Measurements from ENCODE around the gene USP47. TPM values are rescaled to one million over a fixed set of nuclear protein-coding genes. Genes with fewer than 3 reads are reported as not detected.

USP47 gene
- total RNA-seq, 1 experiment from 2014 or later, result 50.4 TPM

- TF ChIP-seq CTCF (IDR thresholded peaks at IDR 0.05; ENCODE audit: insufficient read depth in 1 of 2, low read depth in 1 of 2, low read length in 1 of 2, severe bottlenecking in 1 of 2, unreplicated experiment in 1 of 2), result no peak
- ChIA-PET CTCF (interaction anchor here (1.6 kb wide), 1 partner anchor 46 kb away, joined by 7 read pairs; no protein-coding TSS in a partner anchor), POLR2A (no interaction called here)
- peaks cover 7% of the 10 kb centered on the region for H3K36me3 Mint-ChIP-seq (ENCODE audit: insufficient read depth, unreplicated experiment)
- H3K27ac Mint-ChIP-seq (ENCODE audit: unreplicated experiment), result no peak overlapping the region
- no peak overlapping the region for H3K4me3 Mint-ChIP-seq (ENCODE audit: unreplicated experiment)
- Histone ChIP-seq H3K27me3 (replicated peaks; ENCODE audit: control insufficient read depth, insufficient read depth, low read length) (no peaks in the 10 kb centered on the region), H3K4me1 (peaks cover 44% of the 10 kb centered on the region), H3K36me3 (ENCODE audit: control insufficient read depth, insufficient read depth, low read length) (no peaks in the 10 kb centered on the region), H3K9me3 (no peaks in the 10 kb centered on the region), H3K4me3 (ENCODE audit: low read depth, low read length) (no peak overlapping the region)
- no peaks in the 10 kb centered on the region for H3K27me3 Mint-ChIP-seq (ENCODE audit: insufficient read depth, unreplicated experiment)
- intact Hi-C loops (cut with micrococcal nuclease; ENCODE audit: unreplicated experiment), result no loop called here
- peaks cover 23% of the 10 kb centered on the region for H3K4me1 Mint-ChIP-seq (ENCODE audit: low read depth, unreplicated experiment)
- DNase-seq, result no peak
- H3K9me3 Mint-ChIP-seq (ENCODE audit: unreplicated experiment), result no peaks in the 10 kb centered on the region
- BruUV-seq (replicated peaks), result no TSS peak
These were observed 3.8 kb downstream of the USP47 start for GRCh38 chr11:11845551-11845950.

GRCh38 chr11:11847082-11847481 lies 5.3 kb downstream of the USP47 start:
- ChIA-PET POLR2A (no interaction called here), CTCF (interaction anchor here (1.1 kb wide), 1 partner anchor 151 kb away, joined by 3 read pairs; no protein-coding TSS in a partner anchor)
- Mint-ChIP-seq H3K27me3 (ENCODE audit: insufficient read depth, unreplicated experiment) (no peaks in the 10 kb centered on the region), H3K27ac (ENCODE audit: unreplicated experiment) (no peak overlapping the region), H3K4me1 (ENCODE audit: low read depth, unreplicated experiment) (peaks cover 36% of the 10 kb centered on the region), H3K9me3 (ENCODE audit: unreplicated experiment) (no peaks in the 10 kb centered on the region), H3K36me3 (ENCODE audit: insufficient read depth, unreplicated experiment) (peaks cover 7% of the 10 kb centered on the region), H3K4me3 (ENCODE audit: unreplicated experiment) (no peak overlapping the region)
- intact Hi-C loops (cut with micrococcal nuclease; ENCODE audit: unreplicated experiment), result no loop called here
- no TSS peak for BruUV-seq (replicated peaks)
- no peak overlapping the region for H3K4me3 ChIP-seq (ENCODE audit: low read depth, low read length)
- no peaks in the 10 kb centered on the region for H3K9me3 ChIP-seq
- H3K27me3 ChIP-seq (replicated peaks; ENCODE audit: control insufficient read depth, insufficient read depth, low read length), result no peaks in the 10 kb centered on the region
- no peak for DNase-seq
- no peak for TF ChIP-seq CTCF (IDR thresholded peaks at IDR 0.05; ENCODE audit: insufficient read depth in 1 of 2, low read depth in 1 of 2, low read length in 1 of 2, severe bottlenecking in 1 of 2, unreplicated experiment in 1 of 2)
- peaks cover 47% of the 10 kb centered on the region for H3K4me1 ChIP-seq
- no peaks in the 10 kb centered on the region for H3K36me3 ChIP-seq (ENCODE audit: control insufficient read depth, insufficient read depth, low read length)

GRCh38 chr11:11848891-11849746 lies 7.3 kb downstream of the USP47 start:
- ChIA-PET CTCF (interaction anchor here (0.7 to 1.5 kb wide), 5 partner anchors 8 to 278 kb away, joined by 3 to 7 read pairs (median 6); no protein-coding TSS in a partner anchor), POLR2A (interaction anchor here (0.5 to 0.7 kb wide), 2 partner anchors 8 to 22 kb away, joined by 3 to 9 read pairs; no protein-coding TSS in a partner anchor)
- no TSS peak for BruUV-seq (replicated peaks)
- peaks cover 7% of the 10 kb centered on the region for H3K36me3 Mint-ChIP-seq (ENCODE audit: insufficient read depth, unreplicated experiment)
- peaks cover 37% of the 10 kb centered on the region for H3K4me1 ChIP-seq
- no peaks in the 10 kb centered on the region for H3K9me3 Mint-ChIP-seq (ENCODE audit: unreplicated experiment)
- no peak overlapping the region for H3K27ac Mint-ChIP-seq (ENCODE audit: unreplicated experiment)
- H3K9me3 ChIP-seq, result no peaks in the 10 kb centered on the region
- intact Hi-C loops (cut with micrococcal nuclease; ENCODE audit: unreplicated experiment), result loop anchor here (1.0 to 2.0 kb wide), 4 partner anchors 8 to 60 kb away; no protein-coding TSS in a partner anchor
- H3K36me3 ChIP-seq (ENCODE audit: control insufficient read depth, insufficient read depth, low read length), result no peaks in the 10 kb centered on the region
- peaks cover 36% of the 10 kb centered on the region for H3K4me1 Mint-ChIP-seq (ENCODE audit: low read depth, unreplicated experiment)
- no peak overlapping the region for H3K4me3 Mint-ChIP-seq (ENCODE audit: unreplicated experiment)
- no peak overlapping the region for H3K4me3 ChIP-seq (ENCODE audit: low read depth, low read length)
- TF ChIP-seq CTCF (IDR thresholded peaks at IDR 0.05; ENCODE audit: insufficient read depth in 1 of 2, low read depth in 1 of 2, low read length in 1 of 2, severe bottlenecking in 1 of 2, unreplicated experiment in 1 of 2), result peak; percentile 78 to 93
- peak; percentile 70 to 81 for DNase-seq
- no peaks in the 10 kb centered on the region for H3K27me3 Mint-ChIP-seq (ENCODE audit: insufficient read depth, unreplicated experiment)
- H3K27me3 ChIP-seq (replicated peaks; ENCODE audit: control insufficient read depth, insufficient read depth, low read length), result no peaks in the 10 kb centered on the region
